ENCODE data around the gene WDFY4.

Gene WDFY4

DNA sequence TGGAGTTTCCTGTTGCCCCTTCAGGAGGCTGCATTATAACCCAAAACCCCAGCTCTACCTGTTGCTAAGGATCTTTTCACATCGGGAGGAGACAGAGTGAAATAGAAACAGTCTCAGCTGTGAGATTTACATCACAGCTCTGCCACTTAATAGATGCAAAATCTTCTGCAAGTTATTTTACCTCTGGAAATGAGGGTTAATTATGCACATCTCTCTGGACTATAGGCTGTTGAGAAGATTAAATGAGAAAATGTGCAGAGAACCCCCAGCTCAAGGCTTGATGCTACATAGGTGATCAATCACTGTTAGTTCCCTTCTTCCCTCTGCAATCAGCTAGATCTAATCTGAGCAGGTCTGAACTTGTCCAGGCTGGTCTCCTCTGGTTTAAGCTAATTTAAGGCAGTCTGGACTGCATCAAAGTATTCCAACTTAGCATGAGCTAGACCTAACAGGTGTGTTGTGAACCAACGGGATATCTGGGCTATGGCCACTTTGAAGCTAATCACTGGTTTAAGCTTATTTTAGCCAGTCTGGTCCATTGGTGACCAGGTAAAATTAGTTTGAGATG, 263.9 kb downstream of the WDFY4 start:
- DNase-seq = no peak

DNA sequence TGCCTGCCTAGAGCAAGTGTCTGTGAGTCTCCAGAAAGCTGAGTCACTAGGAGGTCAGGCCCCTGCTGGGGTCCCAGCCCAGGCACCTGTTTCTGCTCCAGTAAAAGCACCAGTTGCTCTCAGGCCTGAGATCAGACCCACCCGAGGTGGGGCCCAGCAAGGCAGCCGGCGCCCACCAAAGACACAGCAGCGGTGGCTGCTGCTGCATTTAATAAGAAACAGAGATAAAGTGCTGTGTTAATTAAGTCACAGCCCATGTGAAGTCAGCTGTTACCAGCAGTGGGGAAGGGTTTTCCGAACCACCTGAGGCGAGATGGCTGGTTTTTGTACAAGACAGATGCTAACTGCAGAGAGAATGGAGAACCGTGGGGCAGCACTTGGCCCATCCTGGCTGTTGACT, 267.0 kb downstream of the WDFY4 start:
- DNase-seq = no peak

DNA sequence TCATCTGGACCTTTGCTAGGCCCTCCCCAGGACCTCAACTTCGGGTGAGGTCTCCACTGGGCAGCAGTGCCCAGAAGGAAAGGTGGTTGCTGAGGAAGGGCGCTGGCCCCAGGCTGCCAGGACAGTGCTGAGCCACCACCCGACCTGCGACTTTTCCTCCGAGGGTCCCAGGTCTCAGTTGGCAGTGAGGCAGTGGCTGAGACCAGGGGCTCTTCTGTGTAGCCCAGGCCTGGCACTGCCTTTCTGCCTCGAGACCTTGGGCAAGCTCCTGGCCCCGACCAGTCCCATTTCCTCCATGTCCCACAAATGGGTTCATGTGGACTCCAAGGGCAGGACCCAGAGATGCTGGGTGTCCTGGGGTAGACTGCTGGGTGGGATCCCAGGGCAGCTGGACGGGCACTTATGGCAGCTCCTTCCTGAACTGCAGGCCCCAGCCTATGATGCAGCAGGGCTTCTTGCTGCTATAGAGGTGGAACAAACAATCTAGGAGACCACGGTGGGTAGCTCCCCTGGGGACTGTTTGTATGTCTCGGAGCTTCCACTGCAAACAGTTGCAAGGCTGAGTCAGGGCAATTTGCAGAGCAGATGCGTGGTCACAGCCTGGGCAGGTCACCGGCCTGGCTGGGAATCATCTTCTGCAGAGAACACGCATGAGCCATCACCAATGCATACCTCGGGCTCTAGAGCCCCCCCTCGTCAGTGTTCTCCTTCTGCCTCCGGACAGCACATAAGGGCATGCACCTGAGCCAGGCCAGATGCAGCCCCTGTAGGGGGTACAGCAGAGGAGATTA, 272.9 kb downstream of the WDFY4 start:
- DNase-seq = no peak

DNA sequence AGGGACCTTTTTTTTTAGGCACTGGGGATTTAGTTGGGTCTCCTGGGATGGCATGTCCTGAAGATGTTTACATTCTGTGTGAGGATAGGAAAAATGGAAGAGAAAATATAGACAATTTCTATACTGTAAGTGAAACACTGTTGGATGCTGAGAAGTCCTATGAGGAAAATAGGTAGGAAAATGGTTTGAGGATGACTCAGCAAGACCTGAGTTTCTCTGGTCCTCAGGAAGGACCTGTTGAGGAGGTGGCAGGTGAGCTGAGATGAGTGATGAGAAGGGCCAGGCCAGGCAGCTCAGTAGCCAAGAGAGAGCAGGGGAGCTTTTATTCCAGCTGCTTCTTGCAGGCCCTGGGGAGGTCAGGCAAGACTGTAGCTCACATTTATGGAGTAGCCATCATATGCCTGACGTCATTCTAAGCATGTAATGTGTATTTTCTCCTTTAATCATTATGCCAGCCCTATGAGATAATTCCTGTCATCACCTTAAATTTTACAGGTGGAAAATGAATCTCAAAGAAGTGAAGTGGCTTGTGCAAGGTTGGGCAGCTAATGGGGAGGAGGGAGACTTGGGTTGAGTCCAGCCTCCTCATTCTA, 274.0 kb downstream of the WDFY4 start:
- DNase-seq = no peak

DNA sequence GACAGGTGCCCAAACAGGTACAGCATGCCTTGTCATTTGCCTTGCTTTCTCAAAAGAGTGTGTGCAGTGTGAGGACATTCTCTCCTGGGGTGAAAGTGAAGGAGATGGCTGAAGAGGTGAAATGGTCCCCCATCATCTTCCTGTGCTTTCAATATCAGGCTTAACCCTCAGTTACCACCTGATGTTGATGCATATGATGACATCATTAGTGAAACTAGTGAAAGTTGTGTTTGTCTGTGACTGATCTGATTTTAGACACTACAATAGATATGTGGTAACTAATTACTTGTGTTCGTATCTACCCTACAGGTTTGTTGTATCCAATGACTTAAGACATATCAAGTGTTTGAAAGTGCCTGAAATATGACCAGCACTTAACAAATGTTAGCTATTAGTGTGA, 279.4 kb downstream of the WDFY4 start:
- DNase-seq = no peak

DNA sequence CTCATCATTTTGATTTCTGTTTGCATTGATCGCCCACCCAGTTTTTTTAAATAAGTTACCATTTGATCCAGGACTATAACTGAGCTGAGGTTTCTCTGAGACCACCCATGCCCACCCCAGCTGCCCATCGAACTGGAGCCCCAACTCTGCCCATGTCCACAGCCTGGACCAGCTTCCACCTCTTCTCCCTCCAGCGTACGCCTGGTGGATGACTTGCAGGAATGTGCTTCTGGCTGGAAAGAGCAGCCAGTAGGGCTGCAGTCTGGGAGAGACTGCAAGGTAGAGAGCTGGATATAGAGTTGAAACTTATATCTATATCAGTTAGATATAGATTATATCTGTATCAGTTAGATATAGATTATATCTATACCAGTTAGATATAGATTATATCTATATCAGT, 280.8 kb downstream of the WDFY4 start:
- DNase-seq = no peak

DNA sequence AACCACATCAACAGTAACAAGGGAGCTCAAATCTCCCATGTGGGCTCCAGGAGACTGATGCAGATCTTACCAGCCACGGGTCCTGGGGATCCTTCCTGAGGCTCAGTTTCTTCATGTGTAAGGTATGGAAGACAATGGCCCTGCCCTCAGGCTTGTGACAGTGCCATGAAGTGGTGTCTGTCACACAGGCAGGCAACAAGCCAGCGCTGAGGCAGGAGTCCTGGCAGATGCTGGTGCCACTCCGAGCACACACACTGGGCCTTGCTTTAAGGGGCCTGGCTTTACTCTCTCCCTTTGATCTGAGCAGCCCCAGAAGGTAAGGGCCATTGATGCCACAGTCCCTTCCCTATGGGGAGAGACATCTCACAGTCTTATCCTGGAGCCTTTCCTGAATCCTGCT, 283.4 kb downstream of the WDFY4 start:
- no peak for DNase-seq

DNA sequence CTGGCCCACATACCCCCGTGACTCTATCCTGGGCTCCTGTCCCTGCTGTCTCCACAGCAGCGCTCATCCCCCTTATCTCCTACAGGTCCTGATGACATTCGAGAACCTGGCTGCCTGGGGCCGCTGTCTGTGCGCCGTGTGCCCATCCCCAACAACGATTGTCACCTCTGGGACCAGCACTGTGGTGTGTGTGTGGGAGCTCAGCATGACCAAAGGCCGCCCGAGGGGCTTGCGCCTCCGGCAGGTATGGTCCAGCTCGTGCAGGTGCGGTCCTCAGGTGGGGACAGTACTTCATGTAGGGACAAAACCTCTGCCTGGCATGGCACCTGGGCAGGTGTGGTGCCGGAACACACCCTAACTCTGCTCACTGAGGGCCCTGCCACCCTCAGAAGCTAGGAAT, 285.4 kb downstream of the WDFY4 start:
- DNase-seq = no peak

DNA sequence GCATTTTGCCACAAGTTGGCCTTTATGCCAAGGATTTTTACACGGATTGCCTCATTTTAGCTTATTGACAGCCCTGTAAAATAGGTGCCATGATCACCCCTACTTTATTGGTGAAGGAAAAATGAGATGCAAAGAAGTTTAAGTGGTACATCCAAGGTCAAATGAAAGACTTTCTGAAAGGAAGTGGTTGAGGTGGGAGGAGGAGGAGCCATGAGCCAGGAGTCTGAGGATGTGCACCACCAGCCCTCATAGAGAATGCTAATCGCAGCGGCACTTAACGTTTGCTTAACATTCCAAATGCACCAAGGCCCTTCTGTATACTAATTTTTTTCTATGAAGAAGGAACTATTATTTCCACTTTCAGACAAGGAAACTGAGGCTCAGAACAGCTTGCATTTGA, 286.0 kb downstream of the WDFY4 start:
- DNase-seq = no peak

DNA sequence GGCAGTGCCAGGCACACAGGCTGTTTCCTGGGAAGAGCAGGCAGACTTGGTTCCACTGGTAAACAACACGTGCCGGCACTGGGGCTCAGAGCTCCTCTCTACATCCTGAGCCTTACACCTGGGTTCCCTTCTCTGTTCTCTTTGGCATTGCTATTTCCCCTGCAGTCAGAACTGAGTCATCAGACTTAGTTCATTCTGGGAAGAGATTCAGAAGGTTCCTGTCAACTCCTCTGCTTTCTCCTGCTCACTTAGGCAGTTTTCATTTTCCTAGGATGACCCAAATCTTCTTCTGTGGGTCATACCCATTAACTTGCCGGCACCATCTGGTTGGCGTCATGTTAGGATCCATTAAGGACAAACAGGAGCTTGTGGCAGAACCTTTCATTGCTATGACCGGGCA, 288.4 kb downstream of the WDFY4 start:
- no peak for DNase-seq

DNA sequence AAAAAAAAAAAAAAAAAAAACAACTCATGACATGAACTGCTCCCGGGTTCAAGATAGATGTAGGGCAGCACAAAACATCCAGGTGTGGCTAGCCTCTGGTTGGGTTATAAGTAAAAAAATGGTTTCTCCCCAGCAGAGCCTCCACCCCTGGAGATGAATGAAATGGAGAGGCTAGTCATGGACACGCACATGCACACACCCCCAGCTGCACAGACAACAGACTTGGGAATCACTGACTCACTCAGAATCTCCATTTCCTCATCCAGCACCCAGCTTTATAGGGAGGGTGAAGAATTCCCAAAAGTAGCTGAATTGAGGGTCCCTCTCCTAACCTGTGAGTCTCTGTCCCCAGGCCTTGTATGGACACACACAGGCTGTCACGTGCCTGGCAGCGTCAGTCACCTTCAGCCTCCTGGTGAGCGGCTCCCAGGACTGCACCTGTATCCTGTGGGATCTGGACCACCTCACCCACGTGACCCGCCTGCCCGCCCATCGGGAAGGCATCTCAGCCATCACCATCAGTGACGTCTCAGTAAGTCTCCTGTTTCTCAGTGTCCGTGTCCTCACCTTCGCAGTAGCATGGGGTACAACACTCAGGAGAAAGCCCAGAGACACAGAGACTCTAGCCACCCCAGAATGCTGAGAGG, 290.0 kb downstream of the WDFY4 start:
- no peak for DNase-seq

DNA sequence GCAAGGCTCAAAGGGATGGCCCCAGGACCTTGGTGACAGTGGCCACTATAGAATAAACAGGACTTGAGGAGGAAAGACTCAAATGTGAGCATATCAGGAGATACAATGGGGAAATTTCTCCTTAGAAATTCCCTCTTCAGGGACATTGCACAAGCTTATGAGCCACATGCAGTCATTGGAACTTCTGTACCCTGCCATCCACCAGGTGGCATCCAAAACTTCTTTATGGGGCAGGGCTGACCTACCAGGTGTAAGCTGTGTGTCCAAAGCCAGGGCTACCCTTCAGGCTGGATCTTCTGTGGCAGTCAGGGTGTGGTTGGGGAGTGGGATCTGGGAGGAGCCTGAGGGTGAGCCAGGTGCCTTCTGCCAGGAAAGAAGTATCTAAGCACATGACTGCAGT, 291.5 kb downstream of the WDFY4 start:
- DNase-seq = no peak

DNA sequence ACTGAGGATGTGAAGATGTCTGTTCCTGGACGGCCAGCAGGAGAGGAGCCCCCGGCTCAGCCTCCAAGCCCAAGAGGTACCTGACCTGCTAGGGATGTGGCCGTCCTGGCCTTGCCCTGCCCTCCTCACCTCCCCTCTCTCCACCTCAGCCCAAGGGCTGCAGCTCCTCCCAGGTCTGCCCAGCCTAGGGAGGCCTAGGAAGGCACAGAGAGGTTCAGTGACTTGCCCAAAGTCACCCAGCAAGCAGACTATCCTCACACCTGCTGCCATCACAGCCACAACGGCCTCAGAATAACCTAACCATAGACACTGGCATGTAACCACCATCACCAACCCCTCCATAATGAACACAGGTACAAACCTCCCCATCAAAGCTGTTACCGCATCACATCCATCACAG, 293.6 kb downstream of the WDFY4 start:
- DNase-seq = no peak

DNA sequence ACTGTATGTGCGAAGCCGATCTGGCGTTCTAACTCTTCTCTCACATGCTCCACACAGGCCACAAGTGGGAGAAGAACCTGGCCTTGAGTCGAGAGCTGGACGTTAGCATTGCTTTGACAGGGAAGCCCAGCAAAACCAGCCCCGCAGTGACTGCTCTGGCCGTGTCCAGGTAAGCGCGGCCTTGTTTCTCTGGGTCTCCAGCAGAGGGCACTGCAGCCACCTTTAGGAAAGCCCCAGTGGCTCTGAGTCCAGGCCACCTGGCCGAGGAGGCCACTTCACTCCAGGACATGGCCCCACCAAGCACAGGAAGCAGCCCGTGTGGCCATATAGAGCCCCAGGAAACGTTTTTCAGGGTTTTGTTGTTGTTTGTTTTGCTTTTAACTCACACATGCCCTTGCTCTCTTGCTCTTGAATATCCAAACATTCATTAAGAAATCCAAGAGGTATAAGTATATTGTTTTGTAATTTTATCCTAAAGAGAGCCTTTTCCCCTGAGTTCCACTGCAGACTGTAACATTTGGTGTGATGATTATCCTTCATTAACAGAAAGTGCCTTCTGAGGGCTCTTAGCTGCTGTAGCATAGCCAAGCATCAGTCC, 296.7 kb downstream of the WDFY4 start:
- peak; percentile 10 for DNase-seq

DNA sequence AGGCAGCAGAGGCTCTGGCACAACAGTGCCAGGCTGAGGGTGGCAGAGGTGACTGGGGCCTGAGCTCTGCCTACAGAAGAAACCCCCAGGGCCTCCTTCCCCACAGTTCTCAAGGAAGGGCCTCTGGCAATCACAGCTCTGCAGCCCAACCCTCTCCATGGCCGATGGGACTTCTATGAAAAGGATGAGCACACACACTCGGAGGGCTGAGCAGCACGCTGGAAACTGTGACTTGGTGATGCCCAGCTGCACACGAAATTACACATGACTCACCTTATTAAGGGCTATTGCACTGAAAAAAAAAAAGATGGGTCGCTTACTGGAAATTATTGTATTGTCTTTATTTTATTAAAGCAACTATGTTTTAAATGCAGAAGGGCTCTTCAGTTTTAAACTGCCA, 297.9 kb downstream of the WDFY4 start:
- DNase-seq = no peak

DNA sequence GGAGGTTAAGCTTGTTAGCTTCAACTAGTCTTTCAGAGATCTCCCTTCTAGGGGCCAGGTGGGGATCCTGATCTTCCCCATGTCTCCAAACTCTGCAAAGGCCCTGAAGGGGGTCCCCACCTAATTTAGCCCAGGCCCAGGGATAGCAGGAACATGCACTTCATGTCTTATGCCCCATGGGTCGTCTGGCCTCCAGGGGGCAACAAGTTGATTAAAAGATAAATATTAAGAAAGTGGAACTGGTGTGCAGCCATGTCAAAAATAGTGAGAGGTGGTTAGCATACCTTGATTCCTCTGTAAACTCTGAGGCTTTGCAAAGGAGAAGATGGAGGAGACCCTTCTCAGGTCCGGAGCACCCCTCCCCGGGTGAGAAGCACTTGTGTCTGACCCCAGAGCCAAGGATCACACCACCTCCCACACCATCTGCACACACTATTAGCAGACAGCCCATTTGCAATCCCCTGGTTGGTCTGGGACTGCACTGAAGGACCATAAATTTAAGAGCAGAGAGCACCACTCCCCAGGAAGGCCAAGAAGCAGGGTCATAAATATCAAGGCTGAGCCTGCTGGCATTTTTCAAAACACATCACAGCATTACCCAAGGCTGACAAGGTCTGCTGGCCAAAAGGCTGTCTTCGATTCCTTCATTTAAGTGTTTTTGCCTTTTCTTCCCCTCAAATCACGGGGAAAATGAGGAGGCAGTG, 299.1 kb downstream of the WDFY4 start:
- no peak for DNase-seq

DNA sequence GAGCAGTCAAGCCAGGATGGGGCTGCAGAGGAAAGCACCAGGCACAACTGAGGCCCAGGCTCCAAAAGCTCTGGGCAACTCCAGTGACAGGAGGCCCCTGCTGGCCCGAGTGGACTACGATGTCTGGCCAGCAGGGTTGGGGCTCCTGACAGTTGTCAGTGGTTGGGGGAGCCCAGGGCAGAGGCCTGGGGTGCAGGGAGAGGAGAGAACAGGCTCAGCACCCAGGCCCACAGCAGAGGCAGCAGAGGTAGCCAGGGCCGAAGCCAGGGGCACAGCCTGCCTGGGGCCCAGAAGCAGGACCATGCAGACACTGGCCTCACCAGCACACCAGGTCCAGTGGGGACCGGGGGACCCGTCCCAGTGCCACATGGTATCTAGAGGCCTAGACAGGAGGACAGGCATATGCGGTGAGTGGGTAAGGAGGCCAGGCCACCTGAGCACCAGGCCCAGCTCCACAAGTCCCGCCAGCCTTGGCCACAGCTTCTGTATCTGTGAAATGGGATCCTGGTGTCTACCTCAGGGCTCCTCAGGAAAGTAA, 301.0 kb downstream of the WDFY4 start:
- no peak for DNase-seq

DNA sequence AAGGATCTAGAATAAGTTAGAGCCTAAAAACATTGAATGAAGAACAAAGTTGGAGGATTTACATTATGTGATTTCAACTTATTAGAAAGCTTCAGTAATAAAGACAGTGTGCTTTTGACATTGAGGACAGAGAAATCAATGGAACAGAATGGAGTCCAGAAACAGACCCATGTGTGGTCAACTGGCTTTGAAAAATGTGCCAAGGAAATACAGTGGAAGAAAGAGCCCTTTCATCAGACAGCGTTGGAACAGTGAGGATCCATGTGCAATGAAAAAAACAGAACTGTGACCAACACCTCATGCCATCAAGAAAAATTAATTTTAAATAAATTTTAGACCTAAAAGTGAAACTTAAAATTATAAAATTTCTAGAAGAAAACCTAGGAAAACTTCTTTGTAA, 305.6 kb downstream of the WDFY4 start:
- DNase-seq = no peak

DNA sequence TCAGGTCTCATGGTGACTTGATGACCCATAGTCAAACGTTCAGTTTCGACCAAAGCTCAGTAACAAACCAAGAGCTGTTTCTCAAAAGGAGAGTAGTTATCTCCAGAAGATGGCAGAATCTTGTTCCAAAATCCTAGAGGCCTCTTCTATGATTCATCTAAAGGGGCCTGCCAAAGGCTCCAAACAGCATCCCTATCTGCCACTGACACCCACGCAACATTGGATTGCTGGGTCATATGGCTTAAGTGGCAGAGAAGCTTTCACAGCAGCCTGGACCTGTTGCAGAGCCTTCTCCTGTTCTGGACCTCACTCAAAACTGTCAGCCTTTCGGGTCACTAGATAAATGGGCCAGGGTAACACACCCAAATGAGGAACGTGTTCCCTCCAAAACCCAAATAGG, 309.0 kb downstream of the WDFY4 start:
- no peak for DNase-seq

DNA sequence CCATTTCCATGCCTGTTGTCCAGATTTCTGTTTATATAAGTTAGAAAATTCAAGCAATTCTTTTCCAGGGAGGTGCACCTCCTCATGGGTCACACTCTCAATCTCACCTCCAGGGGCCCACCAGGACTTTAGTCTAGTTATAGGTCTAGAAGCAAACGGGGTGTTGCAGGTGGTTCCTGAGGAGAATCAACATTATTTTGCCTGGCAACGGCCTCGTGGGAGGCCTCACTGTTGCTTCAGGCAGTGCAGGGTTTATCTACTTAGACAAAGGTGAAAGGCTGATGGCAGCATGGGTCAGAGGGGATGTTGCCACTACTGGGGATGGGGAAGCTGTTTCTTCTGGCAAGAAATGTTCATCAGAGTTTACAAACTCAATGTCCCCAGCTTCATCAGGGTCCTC, 311.7 kb downstream of the WDFY4 start:
- DNase-seq = no peak

DNA sequence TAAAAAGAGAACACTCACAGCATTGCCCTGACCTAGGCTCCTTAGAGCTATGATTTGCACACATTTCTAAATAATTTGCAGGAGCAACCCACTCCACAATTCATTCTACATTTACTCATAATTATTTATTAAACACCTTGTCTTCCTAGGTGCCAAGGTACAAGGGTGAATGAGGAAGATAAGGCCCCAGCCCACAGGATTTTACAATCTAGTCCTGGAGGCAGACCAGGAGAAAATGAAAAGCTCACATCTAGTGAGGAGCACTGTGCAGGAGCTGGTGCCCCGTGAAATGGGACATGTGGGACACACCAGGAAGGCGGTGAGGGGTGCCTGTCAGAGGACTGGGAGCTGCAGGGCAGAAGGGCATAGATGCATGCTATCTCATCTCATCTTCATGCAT, 314.7 kb downstream of the WDFY4 start:
- DNase-seq = no peak

Measured in CD4-positive, alpha-beta T cell treated with Interferon gamma for 1 hour (primary cell).